GM21529 (cell line): ENCODE data around the gene FGF12.

Experiments used
- ATAC-seq: cut with Tn5 transposase; IDR thresholded peaks from one replicate; pipeline ENCODE4 v1.9.1; 2021; ENCODE audit not compliant: unreplicated experiment

The FGF12 gene

DNA sequence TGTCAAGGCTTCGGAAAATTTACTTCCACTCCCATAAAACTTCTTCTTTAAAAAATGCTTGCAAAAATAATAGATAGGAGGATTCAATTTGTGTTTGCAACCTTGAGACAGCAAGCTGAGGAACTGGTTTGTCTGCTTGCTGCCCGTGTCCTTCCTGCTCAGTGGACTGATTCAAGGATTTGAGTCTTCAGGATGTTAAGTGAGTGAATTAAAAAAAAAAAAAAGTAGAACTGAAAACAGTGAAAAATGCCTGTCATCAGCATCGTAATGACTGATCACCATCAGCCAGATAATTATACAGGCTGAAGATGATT is 453.7 kb downstream of the FGF12 start:
- no peak for ATAC-seq

DNA sequence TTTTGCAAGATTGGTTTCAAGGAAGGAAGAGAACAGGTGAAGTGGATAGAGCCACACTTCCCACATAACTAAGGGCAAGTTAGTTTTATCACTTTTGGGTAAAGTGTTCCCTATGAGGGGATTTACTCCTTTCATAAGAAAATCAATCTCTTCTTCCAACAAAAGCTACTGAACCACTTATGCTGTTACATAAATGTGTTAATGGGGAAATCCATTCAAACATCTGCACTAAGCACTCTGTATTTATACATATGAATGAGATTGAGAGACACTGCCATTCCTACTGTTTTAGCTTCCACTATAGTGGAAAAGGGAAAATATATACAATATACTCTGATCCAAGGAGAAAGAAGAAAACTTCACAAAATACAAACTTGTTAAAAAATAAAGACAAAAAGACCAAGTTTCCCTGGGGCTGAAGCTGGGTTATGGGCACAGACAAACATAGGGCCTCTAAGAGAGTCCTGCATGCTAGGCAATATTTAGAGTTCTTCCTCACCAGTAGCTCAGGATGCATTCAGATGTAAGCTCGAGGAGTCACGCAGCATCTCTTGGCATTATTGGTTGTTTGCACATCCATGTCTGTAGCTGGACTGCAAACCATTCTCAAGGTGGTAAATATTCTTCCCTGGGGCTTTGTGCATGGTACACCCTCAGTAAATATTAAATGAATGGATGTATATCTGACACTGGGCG is 454.2 kb downstream of the FGF12 start:
- no peak for ATAC-seq

DNA sequence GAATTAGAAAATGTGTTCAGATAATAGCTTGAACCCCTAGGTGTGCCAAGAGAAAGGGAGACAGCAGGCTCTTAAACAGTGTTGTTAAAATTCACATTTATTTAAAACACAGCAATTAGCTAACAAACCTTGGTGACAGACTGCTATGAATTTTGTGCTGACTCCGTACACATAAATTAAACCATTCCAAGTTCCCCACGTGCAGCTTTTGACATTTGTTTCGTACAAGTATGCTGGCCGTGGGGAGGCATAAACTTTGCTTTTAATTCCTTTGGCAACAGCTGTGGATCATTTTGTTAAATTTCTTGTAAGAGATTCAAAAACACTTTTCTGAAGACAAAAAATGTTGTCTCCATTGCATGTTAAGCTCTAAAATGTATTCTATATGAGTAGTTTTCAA is 465.3 kb downstream of the FGF12 start:
- no peak for ATAC-seq

DNA sequence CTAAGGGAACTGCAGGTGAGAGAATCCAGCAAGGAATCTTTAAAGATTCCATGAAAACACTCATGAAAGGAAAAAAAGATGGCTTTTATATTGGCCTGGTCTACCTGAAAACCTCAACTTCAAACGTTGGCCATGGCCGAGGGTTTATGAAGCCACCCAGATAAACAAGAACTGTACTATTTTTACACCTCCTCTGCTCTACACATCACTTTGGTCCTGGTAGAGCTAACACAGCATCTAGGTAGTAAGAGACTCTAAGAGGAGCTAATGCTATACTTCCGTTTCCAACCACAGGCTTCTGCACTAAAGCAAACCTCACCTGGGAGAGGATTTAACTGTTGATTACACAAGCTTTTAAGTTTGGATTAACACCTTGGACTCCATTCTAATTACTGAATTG is 466.2 kb downstream of the FGF12 start:
- no peak for ATAC-seq

DNA sequence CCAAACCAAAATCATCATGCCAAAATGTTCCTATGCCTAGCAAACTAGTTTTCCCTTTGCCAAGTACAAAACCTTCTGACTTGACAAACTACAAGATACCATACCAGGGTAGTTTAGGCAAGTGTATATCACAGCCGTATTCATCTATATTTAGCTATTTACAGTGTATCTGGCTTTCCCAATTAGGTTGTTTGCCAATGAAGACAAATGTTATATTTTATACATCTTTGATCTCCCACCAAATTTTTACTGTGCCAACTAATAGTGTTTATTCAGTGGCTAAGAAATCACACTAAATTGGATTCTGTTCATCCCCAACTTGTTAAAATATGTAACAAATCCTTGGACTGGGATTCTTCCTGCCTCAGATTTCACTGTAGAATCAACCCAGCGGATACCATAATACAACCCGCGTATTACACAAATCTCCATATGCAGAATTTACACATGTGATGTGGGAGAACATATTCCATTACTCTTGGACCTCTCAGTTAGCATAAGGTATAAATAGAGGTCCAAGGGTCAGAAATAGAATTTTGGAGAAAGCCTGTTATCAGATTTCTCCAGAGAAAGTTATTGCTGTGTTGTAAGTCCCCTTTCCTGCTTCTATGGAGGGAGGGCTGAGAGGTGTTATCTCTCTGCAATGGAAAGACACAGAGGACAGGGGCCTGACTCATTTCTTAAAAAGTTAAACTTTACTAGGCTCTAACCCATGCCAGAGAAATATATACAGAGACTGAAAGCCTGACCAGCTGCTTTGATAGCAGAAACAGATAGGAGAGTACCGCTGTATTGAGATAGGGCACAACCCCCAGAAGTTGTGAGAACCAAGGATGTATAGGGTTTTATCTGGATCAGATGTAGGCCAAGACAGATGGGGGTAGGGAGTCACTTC is 467.0 kb downstream of the FGF12 start:
- no peak for ATAC-seq

DNA sequence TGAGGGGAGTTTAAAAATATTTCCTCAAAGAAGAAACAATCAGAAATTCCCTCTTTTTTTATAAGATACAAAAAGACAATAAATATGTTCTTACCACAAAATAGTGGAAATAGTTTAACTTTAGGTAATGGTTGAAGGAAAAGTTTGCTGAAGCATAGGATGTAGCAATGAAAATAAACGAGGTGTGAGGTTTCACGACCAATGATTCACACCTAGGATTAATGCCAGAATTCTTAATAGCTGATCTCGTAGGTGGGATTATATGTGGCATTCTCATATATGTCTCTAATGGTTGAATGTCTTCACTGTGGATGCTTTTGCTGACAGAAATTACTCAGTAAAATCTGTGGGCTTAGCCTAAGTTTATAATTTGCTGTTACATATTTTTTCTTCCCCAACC is 467.7 kb downstream of the FGF12 start:
- ATAC-seq = no peak

DNA sequence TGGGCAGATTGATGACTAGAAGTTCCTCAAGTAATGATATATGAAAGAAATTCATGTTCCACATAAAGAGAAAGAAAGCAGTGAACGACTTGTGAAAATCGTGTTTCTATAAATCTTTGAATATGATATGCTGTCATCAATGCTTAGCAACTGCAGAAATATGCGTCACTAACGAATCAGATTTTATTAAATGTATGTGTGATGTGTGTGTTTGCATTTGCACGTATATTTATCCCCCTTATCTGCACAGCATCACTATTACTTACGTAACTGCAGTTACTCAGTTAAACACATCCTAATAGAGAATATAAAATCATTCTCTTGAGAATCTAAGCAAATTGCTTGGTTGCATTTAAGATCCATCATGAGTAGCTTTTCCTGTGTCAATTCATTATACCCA is 468.6 kb downstream of the FGF12 start:
- ATAC-seq = no peak

DNA sequence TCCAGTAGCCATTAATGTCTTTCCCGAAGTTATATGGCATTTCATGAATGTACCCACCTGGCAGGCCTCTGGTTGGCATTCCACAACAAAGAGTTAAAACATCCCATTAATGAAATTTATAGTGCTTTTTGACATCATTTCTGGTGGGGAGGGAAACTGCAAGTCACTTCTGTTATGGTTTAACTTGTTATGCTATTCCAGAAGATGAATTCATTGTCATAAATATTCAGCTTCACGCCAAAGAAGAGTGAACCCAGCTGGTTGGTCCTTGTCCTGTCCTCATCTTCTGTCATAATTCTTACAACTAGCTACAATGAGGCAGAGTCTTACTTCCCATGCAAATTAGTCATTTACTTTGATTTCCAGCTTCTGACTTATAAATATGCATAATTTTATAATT is 471.5 kb downstream of the FGF12 start:
- ATAC-seq = no peak

DNA sequence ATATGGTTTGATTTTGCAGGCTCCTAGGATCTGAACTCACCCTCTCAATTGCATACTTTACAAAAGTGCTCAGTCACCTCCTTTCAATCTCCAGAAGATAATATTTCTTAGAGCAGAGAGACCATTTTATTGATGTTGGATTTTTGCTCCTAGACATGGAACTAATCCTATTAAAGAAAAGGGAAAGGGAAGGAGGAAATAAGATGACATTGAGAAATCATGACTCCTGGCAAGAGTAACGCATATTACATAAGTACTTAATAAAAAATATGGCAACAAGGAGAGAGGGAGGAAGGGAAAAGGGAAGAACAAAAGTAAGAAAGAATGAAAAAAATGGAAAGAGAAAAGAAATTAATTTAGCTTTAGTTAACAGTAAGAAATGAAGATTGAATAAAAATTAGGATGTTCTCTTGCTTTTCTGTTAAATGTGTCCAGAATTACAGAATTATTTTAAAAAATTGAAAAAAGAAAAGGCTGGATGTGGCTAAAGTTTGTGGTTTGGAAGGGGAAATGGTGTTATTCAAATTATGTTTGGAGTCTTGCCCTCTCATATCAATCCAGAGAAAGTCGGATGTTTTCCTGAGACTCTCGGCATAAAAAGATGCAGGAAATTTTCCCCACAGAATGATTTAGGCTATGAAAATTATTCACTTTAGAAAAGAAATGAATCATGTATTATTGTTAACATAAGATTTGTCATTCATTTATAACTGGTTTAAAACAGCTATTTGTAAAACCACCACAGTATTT is 474.0 kb downstream of the FGF12 start:
- ATAC-seq = no peak

DNA sequence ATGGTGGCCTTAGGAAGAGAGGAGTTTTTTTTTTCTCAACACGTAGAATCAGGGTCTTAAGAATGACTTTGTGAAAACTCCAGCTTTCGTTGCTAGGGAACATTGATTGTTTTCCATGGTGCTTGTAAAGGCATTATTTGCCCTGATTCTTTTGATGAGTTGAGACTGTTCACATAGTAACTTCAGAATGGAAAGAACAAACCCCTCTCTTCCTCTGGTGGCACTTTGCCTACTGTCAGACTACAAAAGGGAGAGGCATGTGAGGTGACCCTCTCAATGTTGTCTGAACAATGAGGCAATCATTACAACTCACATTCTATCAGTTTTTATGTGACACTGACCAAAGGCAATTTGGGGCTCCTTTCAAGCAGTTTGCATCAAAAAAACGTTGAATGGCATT is 477.8 kb downstream of the FGF12 start:
- no peak for ATAC-seq

DNA sequence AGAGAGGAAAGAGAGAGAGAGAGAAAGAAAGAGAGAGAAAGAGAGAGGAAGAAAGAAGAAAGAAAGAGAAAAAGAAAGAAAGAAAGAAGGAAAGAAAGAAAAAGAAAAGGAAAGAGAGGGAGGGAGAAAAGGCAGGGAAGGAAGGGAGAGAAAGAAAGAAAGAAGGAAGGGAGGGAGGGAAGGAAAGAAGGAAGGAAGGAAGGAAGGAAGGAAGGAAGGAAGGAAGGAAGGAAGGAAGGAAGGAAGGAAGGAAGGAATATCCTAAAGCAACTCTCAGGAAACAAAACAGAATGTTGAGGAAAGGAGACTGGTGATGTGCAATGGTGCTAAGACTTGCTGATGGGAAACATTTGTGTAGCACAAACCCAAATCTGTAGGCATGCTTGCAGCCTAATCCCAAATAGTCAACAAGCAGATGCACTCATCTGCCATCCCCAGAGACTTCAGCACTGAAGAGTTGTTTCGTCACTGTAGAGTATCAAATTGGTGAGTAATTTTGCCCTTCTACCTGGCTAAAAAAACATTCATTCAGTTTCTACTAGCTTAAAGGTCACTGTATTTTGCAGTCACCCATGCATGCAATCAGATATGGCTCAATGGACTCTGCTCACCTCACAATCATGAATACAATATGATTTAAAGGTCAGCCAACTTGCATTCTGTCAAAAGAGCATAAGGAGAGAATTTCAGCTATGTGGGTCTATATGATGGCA is 480.3 kb downstream of the FGF12 start:
- ATAC-seq = no peak

DNA sequence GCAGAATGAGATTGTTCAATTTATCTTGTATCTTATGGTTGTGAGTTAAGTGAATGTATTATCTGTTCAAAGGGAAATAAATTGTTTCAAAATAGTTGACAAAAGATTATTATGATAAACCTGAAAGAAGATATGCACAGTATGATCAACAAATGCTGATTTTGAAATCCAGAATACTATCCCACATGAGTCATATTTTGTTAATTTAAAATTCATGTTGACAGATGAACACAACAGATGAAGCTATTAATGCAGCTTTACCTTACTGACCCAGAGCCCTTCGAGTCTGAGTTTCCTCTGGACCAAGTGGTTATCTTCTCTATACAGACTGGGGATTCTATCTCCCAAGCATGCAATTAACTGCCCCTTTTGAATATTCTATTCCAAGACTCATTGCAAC is 482.8 kb downstream of the FGF12 start:
- ATAC-seq = no peak

DNA sequence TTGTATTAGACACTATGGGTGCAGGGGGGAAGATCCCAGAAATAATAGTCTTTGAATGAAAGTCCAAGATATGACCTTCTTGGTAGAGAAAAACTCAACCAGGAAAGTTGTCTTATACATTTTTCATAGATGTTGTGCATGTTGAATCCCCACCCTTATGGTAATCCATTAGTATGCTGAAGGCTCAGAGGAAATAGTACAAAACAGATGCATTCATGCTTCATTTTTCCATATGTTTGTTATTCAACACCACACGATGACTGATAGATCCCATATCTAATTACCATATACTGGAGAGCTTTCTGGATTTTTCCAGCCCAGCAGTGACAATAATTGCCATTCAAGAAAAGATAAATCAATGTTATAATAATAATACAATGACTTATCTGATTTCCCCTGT is 487.4 kb downstream of the FGF12 start:
- no peak for ATAC-seq

DNA sequence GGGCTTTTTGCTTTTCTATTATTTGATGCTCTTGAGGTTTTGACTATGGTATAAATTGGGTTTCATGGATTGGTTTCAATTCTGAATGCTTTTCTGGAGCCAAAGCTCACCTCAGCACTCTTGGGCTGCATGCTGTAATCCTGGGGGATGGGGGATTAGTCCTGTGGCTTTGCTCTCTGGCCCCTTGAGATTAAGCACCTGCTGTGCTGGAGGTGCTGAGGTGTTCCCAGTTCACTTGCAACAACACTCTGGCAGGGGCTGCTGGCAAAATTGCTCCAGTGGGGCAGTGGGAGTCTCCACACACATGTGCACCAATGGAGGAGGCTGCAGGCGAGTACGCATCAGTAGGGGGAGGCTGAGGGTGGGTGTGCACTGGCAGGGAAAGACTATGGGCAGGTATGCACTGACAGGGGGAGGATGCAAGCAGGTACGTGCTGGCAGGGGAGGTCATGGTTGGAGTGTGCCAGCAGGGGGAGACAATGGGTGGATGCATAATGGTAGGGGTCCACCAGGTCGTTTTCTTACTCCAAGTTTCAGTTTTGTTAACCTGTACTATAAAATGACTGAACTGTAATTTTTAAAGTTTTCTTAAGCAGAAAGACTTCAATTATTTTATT is 489.2 kb downstream of the FGF12 start:
- no peak for ATAC-seq

DNA sequence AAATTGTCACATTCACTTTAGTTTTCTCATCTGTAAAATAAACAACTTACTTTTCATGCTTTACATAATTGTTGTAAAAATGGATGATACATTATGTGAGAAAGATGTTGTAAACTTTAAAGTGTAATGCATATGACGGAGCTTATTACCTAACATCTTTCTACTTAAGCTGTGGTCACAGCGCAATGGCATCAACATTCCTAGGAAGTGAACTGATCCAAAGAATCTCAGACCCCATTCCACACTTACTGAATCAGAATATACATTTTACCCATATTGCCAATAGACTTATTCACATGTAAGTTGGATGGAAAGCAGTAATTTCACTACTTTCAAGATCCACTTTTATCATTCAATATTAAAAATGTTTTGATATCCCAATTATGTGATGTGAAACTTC is 497.5 kb downstream of the FGF12 start:
- no peak for ATAC-seq

DNA sequence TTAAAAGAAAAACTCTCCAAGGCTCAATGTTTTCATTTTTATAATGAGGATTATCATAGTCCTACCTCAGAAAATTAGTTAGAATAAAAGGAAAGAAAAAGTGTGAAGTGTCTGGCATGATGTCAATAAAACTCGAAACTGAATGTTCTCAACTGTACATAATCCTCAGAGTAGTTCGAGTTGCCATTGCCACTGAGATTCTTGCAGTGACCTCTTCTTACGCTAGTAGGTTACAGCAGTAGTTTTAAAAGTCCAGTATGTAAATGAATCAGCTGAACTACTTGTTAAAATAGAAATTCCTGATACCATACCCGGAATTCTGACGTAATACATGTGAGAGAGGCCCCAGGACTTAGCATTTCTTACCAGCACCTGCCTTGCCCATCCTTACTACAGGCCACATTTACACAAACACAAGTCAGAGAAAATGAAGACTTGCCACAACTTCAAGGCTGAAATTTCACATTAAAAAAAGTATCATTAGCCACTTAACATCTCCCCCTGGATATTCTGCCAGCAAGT is 502.6 kb downstream of the FGF12 start:
- ATAC-seq = no peak

DNA sequence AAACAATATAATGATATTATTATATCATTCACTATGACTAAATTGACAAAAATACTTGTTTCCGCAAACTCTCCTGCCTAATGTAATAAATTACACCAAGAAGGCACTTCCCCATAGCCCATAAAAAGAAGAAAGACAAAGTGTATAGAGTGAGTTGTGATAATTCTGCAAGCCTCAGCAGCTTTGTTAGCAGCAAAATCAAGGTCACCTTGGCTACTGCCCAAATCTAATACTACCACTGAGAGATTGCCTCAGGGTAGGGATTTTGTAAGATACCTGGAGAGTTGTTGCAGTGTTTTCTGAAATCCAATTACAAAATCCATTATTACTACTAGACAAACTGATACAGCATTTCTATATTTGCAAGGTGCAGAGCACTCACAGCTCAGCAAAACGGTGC is 503.5 kb downstream of the FGF12 start:
- ATAC-seq = no peak

DNA sequence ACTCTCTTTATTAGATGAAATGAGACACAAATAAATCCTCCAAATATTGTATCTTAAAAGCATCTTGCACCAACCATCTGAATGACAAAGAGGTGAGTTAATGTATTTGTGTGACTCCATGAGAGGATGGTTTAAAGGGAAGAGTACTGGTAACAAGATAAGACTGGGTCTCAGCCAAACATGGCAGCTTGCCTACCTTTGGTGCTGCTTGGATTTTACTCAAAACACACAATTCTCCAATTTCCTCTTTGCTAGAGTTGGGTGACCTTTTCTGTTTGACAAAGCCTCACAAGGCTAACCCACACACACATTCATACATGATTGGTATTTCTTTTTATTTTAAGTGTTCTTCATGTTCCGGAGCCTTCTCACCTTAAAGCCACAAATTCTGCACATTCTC is 506.4 kb downstream of the FGF12 start:
- ATAC-seq = no peak

DNA sequence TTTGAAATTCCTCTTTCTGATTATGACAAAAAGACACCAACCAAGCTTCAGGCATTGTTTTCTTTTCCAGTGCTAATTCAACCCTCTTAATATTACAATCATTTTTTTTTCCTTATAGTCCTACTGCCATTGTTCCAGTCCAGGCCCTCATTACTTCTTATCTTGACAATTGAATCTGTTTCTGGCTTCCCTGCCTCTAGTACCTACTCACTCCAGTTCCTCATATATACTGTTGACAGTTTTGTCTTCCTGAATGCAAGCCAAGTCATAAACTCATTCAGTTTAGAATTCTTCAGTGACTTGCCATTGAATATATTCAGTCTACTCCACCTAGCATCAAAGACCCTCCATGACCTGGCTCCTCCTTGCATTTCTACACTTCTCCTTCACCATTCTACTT is 507.4 kb downstream of the FGF12 start:
- ATAC-seq = no peak

DNA sequence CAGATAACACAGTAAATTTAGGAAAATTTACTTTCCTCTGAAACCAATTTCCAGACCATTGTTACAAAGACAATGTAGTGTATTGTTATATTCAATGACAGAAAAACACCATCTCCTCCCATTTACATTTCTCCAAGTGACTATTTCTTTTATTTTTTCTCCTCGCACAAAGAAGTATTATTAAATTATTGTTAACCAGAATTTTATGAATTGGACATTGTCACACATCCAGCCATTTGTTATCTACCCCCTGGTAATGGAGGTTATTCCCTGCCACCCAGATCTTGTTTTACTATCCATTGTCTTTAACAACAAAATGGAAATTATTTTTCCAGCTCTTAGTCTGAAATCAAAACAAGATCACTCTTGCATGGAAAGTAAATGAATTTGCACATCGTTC is 511.3 kb downstream of the FGF12 start:
- no peak for ATAC-seq

DNA sequence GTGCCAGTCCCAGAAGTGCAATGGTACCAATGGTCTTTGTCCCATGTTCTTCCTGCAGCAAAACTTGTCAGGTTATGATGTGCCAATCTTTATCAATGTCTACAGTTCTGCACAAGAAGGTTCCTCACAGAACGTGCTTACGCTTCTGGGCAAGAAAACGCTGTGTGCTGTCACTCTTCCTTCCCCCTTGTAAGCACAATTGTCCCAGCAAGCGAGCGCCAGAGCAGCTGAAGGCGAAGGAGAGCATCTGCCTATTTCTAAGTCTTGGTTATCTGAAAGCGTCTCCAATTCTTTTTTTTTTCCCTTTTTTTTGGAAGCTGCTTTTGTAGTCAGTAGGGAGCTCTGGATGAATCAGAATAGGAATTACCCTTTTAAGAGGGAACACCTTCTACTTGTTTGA is 514.4 kb downstream of the FGF12 start:
- no peak for ATAC-seq
